ENCODE measurements around the gene TMX2. TPM values are rescaled to one million over a fixed set of nuclear protein-coding genes. Genes with fewer than 3 reads are reported as not detected.

The TMX2 gene
- total RNA-seq, 4 donors from 2014 or later: 23.3 to 62.1 (median 49.8) TPM

DNA sequence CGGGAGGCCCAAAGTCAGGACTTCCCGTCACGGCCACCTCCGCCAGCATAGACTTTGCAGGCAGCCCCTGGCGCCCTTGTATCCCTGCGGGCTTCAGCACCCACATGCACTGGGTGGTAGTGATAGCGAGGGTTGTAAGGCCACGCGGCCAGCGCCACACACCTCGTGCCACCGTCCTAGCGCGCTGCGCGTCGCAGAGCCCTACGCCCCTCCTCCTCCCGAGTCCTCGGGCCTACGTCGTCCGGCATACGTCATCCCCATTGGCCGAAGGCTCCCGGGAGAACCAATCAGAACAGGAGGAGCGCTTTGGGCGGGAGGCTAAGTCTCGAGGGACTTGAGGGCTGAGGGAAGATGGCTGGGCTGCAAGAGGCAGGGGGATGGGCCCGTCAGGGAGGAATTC is 40.6 kb downstream of the TMX2 start:
- Histone ChIP-seq H3K27me3 (no peaks in the 10 kb centered on the region), H3K36me3 (no peaks in the 10 kb centered on the region), H3K9me3 (no peaks in the 10 kb centered on the region), H3K4me1 (no peaks in the 10 kb centered on the region), H3K27ac (no peak overlapping the region), H3K4me3 (no peak overlapping the region)
- intact Hi-C loops (cut with DNase I; ENCODE audit: low total_unique reads): no loop called here
- TF ChIP-seq, protein P1, sequence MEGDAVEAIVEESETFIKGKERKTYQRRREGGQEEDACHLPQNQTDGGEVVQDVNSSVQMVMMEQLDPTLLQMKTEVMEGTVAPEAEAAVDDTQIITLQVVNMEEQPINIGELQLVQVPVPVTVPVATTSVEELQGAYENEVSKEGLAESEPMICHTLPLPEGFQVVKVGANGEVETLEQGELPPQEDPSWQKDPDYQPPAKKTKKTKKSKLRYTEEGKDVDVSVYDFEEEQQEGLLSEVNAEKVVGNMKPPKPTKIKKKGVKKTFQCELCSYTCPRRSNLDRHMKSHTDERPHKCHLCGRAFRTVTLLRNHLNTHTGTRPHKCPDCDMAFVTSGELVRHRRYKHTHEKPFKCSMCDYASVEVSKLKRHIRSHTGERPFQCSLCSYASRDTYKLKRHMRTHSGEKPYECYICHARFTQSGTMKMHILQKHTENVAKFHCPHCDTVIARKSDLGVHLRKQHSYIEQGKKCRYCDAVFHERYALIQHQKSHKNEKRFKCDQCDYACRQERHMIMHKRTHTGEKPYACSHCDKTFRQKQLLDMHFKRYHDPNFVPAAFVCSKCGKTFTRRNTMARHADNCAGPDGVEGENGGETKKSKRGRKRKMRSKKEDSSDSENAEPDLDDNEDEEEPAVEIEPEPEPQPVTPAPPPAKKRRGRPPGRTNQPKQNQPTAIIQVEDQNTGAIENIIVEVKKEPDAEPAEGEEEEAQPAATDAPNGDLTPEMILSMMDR (IDR thresholded peaks at IDR 0.05): no peak
- no peak for TF ChIP-seq POLR2A (IDR thresholded peaks at IDR 0.05)
- DNase-seq: no peak

DNA sequence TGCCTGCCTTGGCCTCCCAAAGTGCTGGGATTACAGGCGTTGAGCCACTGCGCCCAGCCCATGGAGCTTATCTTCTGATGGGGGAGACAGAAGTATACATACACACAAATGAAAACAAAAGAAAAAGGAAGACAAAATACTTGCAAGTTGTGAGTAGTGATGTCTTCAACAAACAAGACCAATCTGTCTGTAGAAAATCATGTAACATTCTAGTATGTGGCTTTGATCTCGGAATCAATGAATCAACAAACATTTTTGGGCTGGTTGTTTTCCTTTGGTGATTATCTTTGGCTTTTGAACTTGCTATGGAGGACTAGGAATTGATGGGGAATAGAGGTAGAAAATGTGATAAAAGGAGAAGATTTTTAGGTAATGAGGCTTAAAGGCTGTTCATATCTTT is 45.8 kb downstream of the TMX2 start:
- Histone ChIP-seq H3K27me3 (no peaks in the 10 kb centered on the region), H3K4me3 (no peak overlapping the region), H3K36me3 (no peaks in the 10 kb centered on the region), H3K27ac (no peak overlapping the region), H3K9me3 (no peaks in the 10 kb centered on the region), H3K4me1 (no peaks in the 10 kb centered on the region)
- TF ChIP-seq, protein P1 (IDR thresholded peaks at IDR 0.05): no peak
- TF ChIP-seq POLR2A (IDR thresholded peaks at IDR 0.05): no peak
- intact Hi-C loops (cut with DNase I; ENCODE audit: low total_unique reads): no loop called here
- no peak for DNase-seq

DNA sequence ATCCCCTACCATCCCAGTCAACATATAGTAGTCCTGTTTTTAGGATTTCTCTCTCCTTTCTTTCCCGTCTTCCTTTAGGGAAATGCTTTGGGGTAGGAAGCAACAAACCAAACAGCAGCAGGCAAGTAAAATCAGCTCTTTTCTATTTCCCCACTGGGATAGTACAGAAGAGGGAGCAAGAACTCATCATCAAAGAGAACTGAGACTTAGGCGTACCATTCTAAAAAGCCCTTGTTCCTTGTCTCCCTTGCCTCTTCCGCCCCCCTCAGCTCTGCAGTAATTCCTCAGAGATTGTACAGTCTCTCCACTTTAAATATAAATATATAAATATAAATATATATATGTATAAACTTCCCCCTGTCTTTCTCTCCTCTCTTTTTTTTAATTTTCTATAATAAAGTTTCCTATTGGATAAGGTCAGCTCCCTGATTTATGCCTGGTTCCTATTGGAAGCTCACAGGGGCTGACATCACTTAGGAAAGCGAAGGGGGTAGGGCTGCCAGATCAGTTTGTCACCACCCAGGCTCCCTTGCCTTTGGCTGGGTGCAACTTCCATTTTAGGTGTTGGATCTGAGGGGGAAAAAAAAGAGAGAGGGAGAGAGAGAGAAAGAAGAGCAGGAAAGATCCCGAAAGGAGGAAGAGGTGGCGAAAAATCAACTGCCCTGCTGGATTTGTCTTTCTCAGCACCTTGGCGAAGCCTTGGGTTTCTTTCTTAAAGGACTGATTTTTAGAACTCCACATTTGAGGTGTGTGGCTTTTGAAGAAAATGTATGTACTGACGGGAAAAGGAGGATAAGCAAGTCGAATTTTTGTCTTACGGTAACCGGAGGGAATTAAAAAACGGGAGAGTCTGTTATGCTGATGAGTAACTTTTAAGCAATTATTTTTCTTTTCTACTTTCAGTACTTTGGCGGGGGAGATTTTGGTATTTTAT is 49.2 kb downstream of the TMX2 start, which contains the start of gene CTNND1:
CTNND1 (plus strand) TSS at position 502 of the 934 bp plus-strand sequence. CDS start 29,677 bp downstream, outside the sequence.
- no peaks in the 10 kb centered on the region for H3K27me3 ChIP-seq
- DNase-seq: peak; percentile 86 to 95
- no peaks in the 10 kb centered on the region for H3K36me3 ChIP-seq
- peak within 1 kb of the TSS; percentile 64 to 67 for H3K4me3 ChIP-seq
- intact Hi-C loops (cut with DNase I; ENCODE audit: low total_unique reads): no loop called here
- no peaks in the 10 kb centered on the region for H3K9me3 ChIP-seq
- H3K27ac ChIP-seq: peak within 1 kb of the TSS; percentile 91 to 97
- peak; percentile 75 to 89 for TF ChIP-seq POLR2A (IDR thresholded peaks at IDR 0.05)
- TF ChIP-seq, protein P1 (IDR thresholded peaks at IDR 0.05): peak in 1 of 4 experiments; percentile 4
- H3K4me1 ChIP-seq: no peaks in the 10 kb centered on the region

DNA sequence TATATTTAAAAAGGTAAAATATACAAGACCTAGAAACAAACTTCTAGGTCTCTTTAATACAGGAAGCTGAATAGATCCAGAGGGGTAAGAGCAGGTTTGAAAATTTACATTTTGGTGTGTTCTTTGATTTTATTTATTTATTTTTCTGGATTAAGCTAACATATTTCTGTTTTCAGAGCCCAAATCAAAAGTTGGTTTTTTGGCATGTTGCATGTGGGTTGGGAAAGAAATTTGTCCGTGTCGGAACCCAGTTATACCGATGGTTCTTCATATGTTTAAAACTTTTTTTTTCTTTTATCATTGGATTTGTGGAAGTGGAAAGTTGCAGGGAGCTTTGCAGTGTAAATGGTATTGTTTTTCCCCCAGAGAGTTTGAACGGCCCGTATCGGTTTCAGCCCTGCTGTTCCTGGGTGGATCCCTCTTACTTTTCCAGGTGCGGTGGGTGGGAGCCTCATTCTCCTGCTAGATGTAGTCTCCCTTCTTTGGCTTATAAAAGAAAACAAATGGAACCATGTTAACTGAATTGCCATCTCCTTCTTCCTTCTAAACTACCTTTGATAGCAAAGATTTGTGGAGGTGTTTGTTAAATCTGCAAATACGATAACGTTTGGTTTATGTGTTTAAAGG is 50.0 kb downstream of the TMX2 start:
- peak overlapping the region; percentile 91 to 97 for H3K27ac ChIP-seq
- peak in 1 of 2 donors; percentile 24 for DNase-seq
- H3K27me3 ChIP-seq: no peaks in the 10 kb centered on the region
- no peaks in the 10 kb centered on the region for H3K9me3 ChIP-seq
- peak overlapping the region; percentile 64 to 67 for H3K4me3 ChIP-seq
- peaks cover 0 to 4% of the 10 kb centered on the region in 2 donors for H3K4me1 ChIP-seq
- no peaks in the 10 kb centered on the region for H3K36me3 ChIP-seq
- intact Hi-C loops (cut with DNase I; ENCODE audit: low total_unique reads): no loop called here
- TF ChIP-seq, protein P1 (IDR thresholded peaks at IDR 0.05): no peak
- no peak for TF ChIP-seq POLR2A (IDR thresholded peaks at IDR 0.05)

DNA sequence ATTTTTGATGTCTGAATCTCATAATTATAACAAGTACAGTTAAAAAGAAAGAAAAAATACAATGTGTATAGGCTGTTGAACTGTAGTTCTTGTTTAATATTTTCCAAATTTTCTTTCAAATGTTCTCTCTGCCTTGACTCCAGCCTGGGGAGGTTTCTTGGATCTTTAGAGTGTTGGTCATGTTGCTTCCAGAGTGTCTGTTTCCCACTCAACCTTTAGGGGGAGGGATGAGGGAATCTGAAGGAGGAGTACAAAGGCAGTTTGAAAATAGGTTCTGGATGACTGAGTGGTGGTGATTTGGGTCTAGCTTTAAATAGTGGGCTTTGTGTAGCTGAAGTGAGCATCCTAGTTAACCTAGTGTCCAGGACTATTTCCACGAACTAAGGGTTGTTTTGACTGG is 51.2 kb downstream of the TMX2 start:
- Histone ChIP-seq H3K27me3 (no peaks in the 10 kb centered on the region), H3K9me3 (no peaks in the 10 kb centered on the region), H3K27ac (peak overlapping the region; percentile 91 to 97), H3K4me1 (peaks cover 0 to 4% of the 10 kb centered on the region in 2 donors), H3K36me3 (no peaks in the 10 kb centered on the region), H3K4me3 (peak overlapping the region; percentile 64 to 67)
- no peak for TF ChIP-seq POLR2A (IDR thresholded peaks at IDR 0.05)
- TF ChIP-seq, protein P1 (IDR thresholded peaks at IDR 0.05): peak; percentile 27 to 45 (median 37)
- intact Hi-C loops (cut with DNase I; ENCODE audit: low total_unique reads): no loop called here
- no peak for DNase-seq
